ENCODE measurements around the gene ABCA13.
A peak's percentile ranks its signal among the peaks of the same experiment; 100 is the strongest.

The ABCA13 gene

DNA sequence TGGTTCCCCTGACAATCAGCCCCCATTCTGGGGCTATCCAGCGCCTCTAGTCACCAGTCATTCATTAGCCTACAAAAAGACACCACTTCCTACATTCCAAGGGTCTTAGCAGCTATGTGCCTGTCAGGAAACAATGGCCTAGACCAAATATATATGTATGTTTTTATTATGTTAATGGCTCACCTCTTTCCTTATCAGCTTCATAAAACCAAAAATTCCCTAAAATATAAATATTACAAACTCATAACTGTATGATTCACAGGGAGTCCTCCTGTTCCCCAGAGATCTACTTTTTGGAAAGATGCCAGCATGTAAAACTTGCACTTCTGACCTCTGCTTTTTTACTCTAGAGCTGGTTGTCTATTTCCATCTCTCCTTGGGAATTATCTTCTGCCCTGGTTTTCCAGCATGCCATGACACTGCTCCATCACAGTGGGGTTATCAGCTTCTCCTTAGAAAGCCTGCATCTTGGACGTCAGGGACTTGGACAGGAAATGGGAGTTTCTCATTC is 79.2 kb downstream of the ABCA13 start:
- Histone ChIP-seq H4K20me1 (no peaks in the 10 kb centered on the region; a peak in 1 of 22 replicates), H3K27me3 (no peaks in the 10 kb centered on the region), H3K4me2 (peak overlapping the region in 7 of 11 experiments; percentile 7 to 41 (median 17); a peak in 6 of 22 replicates), H3K9ac (no peak overlapping the region), H3K4me1 (peaks cover 27 to 57% (median 44%) of the 10 kb centered on the region in 10 experiments), H3K4me3 (no peak overlapping the region), H3K27ac (no peak overlapping the region), H3K9me3 (replicated peaks in 1 of 11) (peaks cover 0 to under 1% (median 0%) of the 10 kb centered on the region in 11 experiments; a peak in 2 of 22 replicates), H3K36me3 (no peaks in the 10 kb centered on the region)
- no peak for TF ChIP-seq Cebpa-rat (IDR thresholded peaks at IDR 0.05)

DNA sequence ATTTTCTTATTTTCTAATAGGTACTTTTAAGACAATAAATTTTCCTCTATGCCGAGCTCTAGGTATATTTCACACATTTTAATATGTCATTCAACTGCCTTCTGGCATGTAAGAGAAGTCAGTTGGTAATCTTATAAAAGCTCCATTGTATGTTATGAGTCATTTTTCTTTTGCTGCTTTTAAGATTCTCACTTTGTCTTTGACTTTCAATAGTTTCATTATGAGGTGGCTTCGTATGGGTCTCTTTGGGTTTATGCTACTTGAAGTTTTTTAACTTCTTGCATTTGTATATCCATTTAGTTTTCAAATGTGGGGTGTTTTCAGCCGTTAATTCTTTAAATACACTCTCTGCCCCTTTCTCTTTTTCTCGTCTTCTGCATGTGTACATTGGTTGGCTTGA is 80.5 kb downstream of the ABCA13 start:
- H3K4me3 ChIP-seq = no peak overlapping the region
- no peaks in the 10 kb centered on the region for H4K20me1 ChIP-seq
- peaks cover 14 to 45% (median 33%) of the 10 kb centered on the region in 10 experiments for H3K4me1 ChIP-seq
- no peak overlapping the region for H3K27ac ChIP-seq
- no peaks in the 10 kb centered on the region for H3K27me3 ChIP-seq
- H3K36me3 ChIP-seq = no peaks in the 10 kb centered on the region
- peaks cover 0 to 14% (median 8%) of the 10 kb centered on the region in 11 experiments; a peak in 10 of 22 replicates for H3K9me3 ChIP-seq (replicated peaks in 1 of 11)
- H3K9ac ChIP-seq = no peak overlapping the region
- no peak overlapping the region for H3K4me2 ChIP-seq
- no peak for TF ChIP-seq Cebpa-rat (IDR thresholded peaks at IDR 0.05)

DNA sequence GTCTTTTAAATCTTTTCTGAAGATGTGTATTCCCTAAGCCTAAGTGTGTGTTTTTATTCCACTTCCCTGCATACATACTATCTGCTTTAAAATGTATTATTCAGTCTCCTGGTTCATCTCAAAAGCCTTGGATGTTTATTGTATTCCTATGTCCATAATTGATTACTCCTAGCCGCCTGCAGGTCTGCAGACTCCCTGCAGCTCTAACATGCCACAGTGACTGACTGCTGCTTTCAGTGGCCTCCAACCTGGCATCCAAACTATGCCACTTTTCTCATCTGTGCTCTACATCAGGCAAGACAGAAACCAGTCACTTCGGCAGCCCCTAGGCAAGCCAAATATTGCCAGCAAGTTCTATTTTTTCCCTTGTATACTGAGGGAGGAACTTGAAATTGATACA is 81.7 kb downstream of the ABCA13 start:
- Histone ChIP-seq H3K27ac (no peak overlapping the region), H3K9ac (no peak overlapping the region), H3K27me3 (no peaks in the 10 kb centered on the region), H3K4me2 (peak overlapping the region in 10 of 11 experiments; percentile 4 to 71 (median 54); a peak in 17 of 22 replicates), H3K9me3 (replicated peaks in 1 of 11) (peaks cover 0 to 25% (median 10%) of the 10 kb centered on the region in 11 experiments; a peak in 11 of 22 replicates), H3K4me3 (no peak overlapping the region), H4K20me1 (no peaks in the 10 kb centered on the region), H3K4me1 (peaks cover 11 to 35% (median 24%) of the 10 kb centered on the region in 10 experiments), H3K36me3 (no peaks in the 10 kb centered on the region)
- no peak for TF ChIP-seq Cebpa-rat (IDR thresholded peaks at IDR 0.05)

DNA sequence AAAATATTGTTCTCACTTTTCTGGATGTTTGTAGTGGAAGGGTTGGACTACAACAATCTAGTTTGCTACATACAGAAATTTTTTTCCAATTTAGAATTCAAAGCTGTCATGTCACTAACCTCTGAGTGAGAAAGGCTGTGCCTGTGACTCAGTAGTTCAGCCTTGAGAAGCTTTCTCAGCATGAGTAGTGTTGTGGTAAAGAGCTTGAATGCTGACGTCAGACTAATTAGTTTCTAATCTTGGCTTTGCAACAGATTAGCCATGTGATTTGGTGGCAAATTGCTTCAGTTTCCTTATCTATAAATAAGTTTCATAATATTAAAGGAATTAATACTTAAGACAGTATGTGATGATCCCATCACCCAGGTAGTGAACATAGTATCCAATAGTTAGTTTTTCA is 83.8 kb downstream of the ABCA13 start:
- Histone ChIP-seq H4K20me1 (no peaks in the 10 kb centered on the region), H3K4me3 (no peak overlapping the region), H3K4me2 (peak overlapping the region in 4 of 11 experiments; percentile 29 to 53 (median 38); a peak in 7 of 22 replicates), H3K36me3 (no peaks in the 10 kb centered on the region), H3K9ac (no peak overlapping the region), H3K27ac (no peak overlapping the region), H3K4me1 (peaks cover 11 to 33% (median 23%) of the 10 kb centered on the region in 10 experiments), H3K9me3 (replicated peaks in 1 of 11) (peaks cover 0 to 26% (median 10%) of the 10 kb centered on the region in 11 experiments; a peak in 11 of 22 replicates), H3K27me3 (no peaks in the 10 kb centered on the region)
- TF ChIP-seq Cebpa-rat (IDR thresholded peaks at IDR 0.05) = no peak

DNA sequence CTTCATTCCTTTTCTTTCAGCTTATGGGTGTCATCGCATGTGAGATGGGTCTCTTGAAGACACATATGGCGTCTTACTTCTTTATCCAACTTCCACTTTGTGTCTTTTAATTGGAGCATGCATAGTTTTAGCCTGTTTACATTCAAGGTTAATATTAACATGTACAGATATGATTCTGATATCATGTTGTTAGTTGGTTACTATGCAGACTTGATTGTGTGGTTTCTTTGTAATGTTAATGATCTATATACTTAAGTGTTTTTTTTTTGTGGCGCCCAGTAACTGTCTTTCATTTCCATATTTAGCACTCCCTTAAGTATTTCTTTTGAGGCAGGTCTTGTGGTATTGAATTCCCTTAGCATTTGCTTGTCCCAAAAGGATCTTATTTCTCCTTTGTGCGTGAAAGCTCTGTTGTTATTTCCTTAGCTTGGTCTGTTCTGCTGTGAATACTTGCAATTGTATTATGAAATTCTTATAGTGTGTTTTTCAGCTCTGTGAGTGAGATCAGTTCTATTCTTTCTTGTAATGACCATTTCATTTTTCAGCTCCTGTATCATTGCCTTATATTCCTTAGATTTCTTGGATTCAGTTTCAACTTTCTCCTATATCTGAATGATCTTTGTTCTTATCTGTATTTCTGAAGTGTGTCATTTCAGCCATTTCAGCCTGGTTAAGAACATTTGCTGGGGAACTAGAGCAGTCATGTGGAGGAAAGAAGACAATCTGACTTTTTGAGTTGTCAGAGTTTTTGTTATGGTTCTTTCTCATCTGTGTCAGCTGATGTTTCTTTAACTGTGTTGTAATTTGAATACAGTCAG is 88.4 kb downstream of the ABCA13 start:
- no peaks in the 10 kb centered on the region for H3K27me3 ChIP-seq
- no peak overlapping the region for H3K27ac ChIP-seq
- H3K9me3 ChIP-seq (replicated peaks in 1 of 11) = peaks cover 0 to 26% (median 10%) of the 10 kb centered on the region in 11 experiments; a peak in 11 of 22 replicates
- no peak overlapping the region for H3K9ac ChIP-seq
- H3K4me2 ChIP-seq = peak overlapping the region in 6 of 11 experiments; percentile 3 to 40 (median 12); a peak in 5 of 22 replicates
- H4K20me1 ChIP-seq = no peaks in the 10 kb centered on the region
- no peak overlapping the region for H3K4me3 ChIP-seq
- no peaks in the 10 kb centered on the region for H3K36me3 ChIP-seq
- H3K4me1 ChIP-seq = peaks cover 0 to 10% (median 6%) of the 10 kb centered on the region in 10 experiments; a peak in 13 of 20 replicates
- TF ChIP-seq Cebpa-rat (IDR thresholded peaks at IDR 0.05) = no peak

DNA sequence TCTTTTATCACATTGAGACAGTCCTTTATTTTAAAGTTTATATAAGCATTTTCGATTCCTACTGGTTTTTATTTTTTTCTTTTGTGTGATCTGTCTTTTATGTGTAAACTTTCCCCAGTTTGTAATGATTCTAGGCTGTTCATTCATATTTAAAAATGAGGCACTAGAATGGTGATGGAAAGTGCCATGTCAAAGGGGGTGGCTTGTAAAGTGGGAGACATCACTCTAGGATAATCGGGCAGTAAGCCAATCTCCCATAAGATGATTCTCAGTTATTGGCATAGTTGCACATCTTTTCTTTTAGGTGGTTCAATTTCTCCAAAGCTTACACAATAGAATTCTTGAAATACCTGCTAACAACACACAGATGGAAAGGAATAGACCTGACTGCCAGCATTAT is 90.4 kb downstream of the ABCA13 start:
- H3K4me2 ChIP-seq = no peak overlapping the region
- peaks cover 0 to 10% (median 0%) of the 10 kb centered on the region in 10 experiments; a peak in 4 of 20 replicates for H3K4me1 ChIP-seq
- H3K27me3 ChIP-seq = no peaks in the 10 kb centered on the region
- no peak for TF ChIP-seq Cebpa-rat (IDR thresholded peaks at IDR 0.05)
- H3K36me3 ChIP-seq = no peaks in the 10 kb centered on the region
- H3K27ac ChIP-seq = no peak overlapping the region
- H3K4me3 ChIP-seq = no peak overlapping the region
- no peak overlapping the region for H3K9ac ChIP-seq
- no peaks in the 10 kb centered on the region for H4K20me1 ChIP-seq
- peaks cover 0 to 13% (median 6%) of the 10 kb centered on the region in 11 experiments; a peak in 8 of 22 replicates for H3K9me3 ChIP-seq (replicated peaks in 1 of 11)

DNA sequence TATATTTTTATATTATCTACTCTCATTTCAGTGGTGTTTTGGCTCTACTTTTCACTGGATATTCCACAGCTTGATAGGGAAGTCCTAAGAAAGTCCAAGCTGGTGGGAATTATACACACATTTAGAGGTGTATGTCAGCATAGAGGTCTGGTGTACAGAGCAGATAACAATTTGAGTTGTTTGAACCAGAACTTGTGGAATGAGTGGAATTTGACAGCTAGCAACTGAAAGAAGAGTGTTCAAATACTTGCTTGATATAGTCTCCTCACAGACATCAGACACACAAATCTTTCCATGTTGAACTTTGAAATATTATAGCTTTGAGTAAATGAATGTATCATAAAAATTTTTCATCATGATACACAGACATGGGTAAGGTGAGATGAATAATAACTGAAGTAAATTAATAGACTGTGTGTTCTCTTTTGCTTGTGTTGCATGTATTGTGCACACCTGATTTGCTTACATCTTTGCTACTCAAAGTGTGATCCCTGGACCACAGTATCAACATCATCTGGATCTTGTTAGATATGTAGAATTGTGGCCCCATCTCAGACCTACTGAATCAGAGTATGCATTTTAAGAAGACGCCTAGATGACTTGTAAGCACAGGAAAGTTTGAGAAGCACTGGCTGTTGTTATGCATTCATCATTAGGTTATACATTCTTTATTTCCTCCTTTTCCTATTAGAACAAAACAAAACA is 91.5 kb downstream of the ABCA13 start:
- peaks cover 0 to 10% (median 0%) of the 10 kb centered on the region in 10 experiments; a peak in 4 of 20 replicates for H3K4me1 ChIP-seq
- no peaks in the 10 kb centered on the region for H3K36me3 ChIP-seq
- no peaks in the 10 kb centered on the region for H3K27me3 ChIP-seq
- no peak overlapping the region for H3K27ac ChIP-seq
- no peak overlapping the region for H3K4me2 ChIP-seq
- no peak overlapping the region for H3K9ac ChIP-seq
- H3K4me3 ChIP-seq = no peak overlapping the region
- H4K20me1 ChIP-seq = no peaks in the 10 kb centered on the region
- no peak for TF ChIP-seq Cebpa-rat (IDR thresholded peaks at IDR 0.05)
- H3K9me3 ChIP-seq (replicated peaks in 1 of 11) = peaks cover 0 to 3% (median 0%) of the 10 kb centered on the region in 11 experiments; a peak in 1 of 22 replicates

DNA sequence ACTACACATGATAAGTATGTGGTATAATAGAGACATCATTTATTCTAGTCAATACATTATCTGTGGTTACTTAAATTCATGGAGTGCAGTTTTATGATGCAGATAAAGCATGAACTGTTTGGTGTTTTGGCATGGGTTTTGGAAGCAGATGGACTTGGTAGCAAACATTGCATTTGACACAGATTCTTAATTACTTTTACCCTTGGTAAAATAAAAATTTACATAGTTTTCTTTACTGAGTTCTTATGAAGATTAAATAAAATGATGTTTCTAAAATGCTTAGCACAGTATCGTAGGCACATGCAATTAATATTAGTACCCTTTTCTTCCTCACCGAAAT is 92.0 kb downstream of the ABCA13 start:
- Histone ChIP-seq H3K9ac (no peak overlapping the region), H3K4me2 (no peak overlapping the region), H3K4me3 (no peak overlapping the region), H3K36me3 (no peaks in the 10 kb centered on the region), H3K4me1 (peaks cover 0 to 10% (median 0%) of the 10 kb centered on the region in 10 experiments; a peak in 4 of 20 replicates), H3K27me3 (no peaks in the 10 kb centered on the region), H3K9me3 (replicated peaks in 1 of 11) (no peaks in the 10 kb centered on the region; a peak in 1 of 22 replicates), H4K20me1 (no peaks in the 10 kb centered on the region), H3K27ac (no peak overlapping the region)
- TF ChIP-seq Cebpa-rat (IDR thresholded peaks at IDR 0.05) = no peak

DNA sequence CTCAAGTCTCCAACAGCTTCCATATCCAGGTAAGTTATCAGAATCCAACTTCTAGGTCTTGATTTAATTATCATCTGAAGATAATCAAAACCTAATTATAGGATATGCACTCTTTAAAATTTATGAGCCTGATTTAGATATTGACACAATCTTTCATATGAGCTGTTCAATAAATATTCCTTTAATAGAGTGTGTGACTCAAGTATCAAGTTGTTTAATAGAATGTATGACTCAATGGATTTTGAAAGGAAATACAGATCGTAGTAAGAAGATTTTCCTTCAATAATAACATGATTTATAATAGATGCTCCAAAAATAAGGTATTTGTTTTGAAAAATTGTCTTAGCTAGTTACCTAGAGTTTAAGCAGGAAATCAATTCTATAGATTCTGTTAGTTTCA is 97.8 kb downstream of the ABCA13 start:
- no peak for TF ChIP-seq Cebpa-rat (IDR thresholded peaks at IDR 0.05)
- no peaks in the 10 kb centered on the region for H4K20me1 ChIP-seq
- H3K9ac ChIP-seq = no peak overlapping the region
- H3K36me3 ChIP-seq = no peaks in the 10 kb centered on the region
- no peaks in the 10 kb centered on the region for H3K27me3 ChIP-seq
- no peaks in the 10 kb centered on the region for H3K4me1 ChIP-seq
- H3K4me2 ChIP-seq = no peak overlapping the region
- no peaks in the 10 kb centered on the region for H3K9me3 ChIP-seq (replicated peaks in 1 of 11)
- no peak overlapping the region for H3K27ac ChIP-seq
- no peak overlapping the region for H3K4me3 ChIP-seq

All from BLaER1 treated with 17β-estradiol and CSF1 and Interleukin-3, amounts not matched to agents 10 nM and 100 nM (cell line).